Hematopoietic multipotent progenitor cell treated with erythropoietin and hydrocortisone succinate and interleukin-3 and kit ligand, for 6 days (in vitro differentiated cells): ENCODE results near the gene CDC42EP2.

Experiments
- DNase-seq: peaks from one replicate; pipeline ENCODE4 v3.0.0-alpha.2; 2015

The CDC42EP2 gene

GRCh38 chr11:65314501-65315203 is at the start of gene CDC42EP2:
TSS of gene CDC42EP2 (plus strand) at chr11:65314866. CDS start at chr11:65320899, 6,033 bp downstream.
- peak; percentile 82 for DNase-seq

GRCh38 chr11:65266210-65266609 is 48.5 kb upstream of the CDC42EP2 start:
- DNase-seq = peak; percentile 53

GRCh38 chr11:65274735-65275682 is 39.7 kb upstream of the CDC42EP2 start:
- DNase-seq = peak; percentile 85

- DNase-seq = no peak
Observed at GRCh38 chr11:65275906-65276305, 38.8 kb upstream of the CDC42EP2 start.

- DNase-seq = no peak
Observed at GRCh38 chr11:65277631-65278277, 36.9 kb upstream of the CDC42EP2 start.

GRCh38 chr11:65278356-65278755 is 36.3 kb upstream of the CDC42EP2 start:
- DNase-seq = no peak

GRCh38 chr11:65279279-65279678 is 35.4 kb upstream of the CDC42EP2 start:
- no peak for DNase-seq

- DNase-seq = no peak
Observed at GRCh38 chr11:65279741-65280440, 34.8 kb upstream of the CDC42EP2 start.

- DNase-seq = no peak
Observed at GRCh38 chr11:65280646-65281045, 34.0 kb upstream of the CDC42EP2 start.

GRCh38 chr11:65286686-65287085 is 28.0 kb upstream of the CDC42EP2 start:
- no peak for DNase-seq

- no peak for DNase-seq
Observed at GRCh38 chr11:65287601-65288000, 27.1 kb upstream of the CDC42EP2 start.

- DNase-seq = peak; percentile 67
Observed at GRCh38 chr11:65288706-65289536, 25.7 kb upstream of the CDC42EP2 start.

- peak; percentile 86 for DNase-seq
Observed at GRCh38 chr11:65290448-65291165, 24.1 kb upstream of the CDC42EP2 start.

GRCh38 chr11:65291613-65292012 is 23.1 kb upstream of the CDC42EP2 start:
- no peak for DNase-seq

- DNase-seq = no peak
Observed at GRCh38 chr11:65292890-65293289, 21.8 kb upstream of the CDC42EP2 start.

- DNase-seq = no peak
Observed at GRCh38 chr11:65293909-65294381, 20.7 kb upstream of the CDC42EP2 start.

GRCh38 chr11:65295001-65295400 is 19.7 kb upstream of the CDC42EP2 start:
- no peak for DNase-seq

GRCh38 chr11:65295571-65296341 is 18.9 kb upstream of the CDC42EP2 start:
- DNase-seq = no peak

GRCh38 chr11:65297026-65297672 is 17.5 kb upstream of the CDC42EP2 start:
- DNase-seq = no peak

- no peak for DNase-seq
Observed at GRCh38 chr11:65298131-65298535, 16.5 kb upstream of the CDC42EP2 start.
